ENCODE results near the gene KLF12.

The KLF12 gene

DNA sequence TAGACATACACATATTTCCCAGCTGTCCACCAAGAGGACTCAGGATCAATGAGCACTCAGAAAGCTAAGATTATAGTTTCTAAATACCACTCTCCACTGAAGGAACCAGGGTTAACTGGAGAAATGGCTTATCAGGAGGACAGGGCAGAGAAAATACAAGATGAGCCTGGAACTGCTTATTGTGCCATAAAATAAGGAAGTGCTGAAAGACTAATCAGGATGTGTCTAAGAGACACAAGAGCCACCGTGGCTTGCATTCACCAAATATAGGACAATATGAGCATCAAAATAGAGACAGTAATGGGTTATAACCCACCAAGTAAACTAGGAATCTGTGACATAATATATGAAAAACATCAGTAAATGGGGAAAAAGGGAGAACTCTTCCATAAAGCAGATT, 32.8 kb downstream of the KLF12 start:
- peaks cover 7% of the 10 kb centered on the region; the same call in 1 of the 2 replicates for H3K9me3 ChIP-seq (ENCODE audit: control insufficient read depth, insufficient read depth, low read depth, low read length)
- no peak overlapping the region for H3K9ac ChIP-seq (ENCODE audit: low read length)
- H3K4me1 ChIP-seq (ENCODE audit: control insufficient read depth, insufficient read depth, low read length) = no peaks in the 10 kb centered on the region
- no peaks in the 10 kb centered on the region for H3K27me3 ChIP-seq (ENCODE audit: control insufficient read depth, insufficient read depth, low read length)
- no peak overlapping the region for H3K27ac ChIP-seq (ENCODE audit: low read depth, low read length)
- no peak overlapping the region for H3K4me3 ChIP-seq (ENCODE audit: low read depth, low read length)
- no peaks in the 10 kb centered on the region for H3K36me3 ChIP-seq (ENCODE audit: control insufficient read depth, insufficient read depth, low read length)

DNA sequence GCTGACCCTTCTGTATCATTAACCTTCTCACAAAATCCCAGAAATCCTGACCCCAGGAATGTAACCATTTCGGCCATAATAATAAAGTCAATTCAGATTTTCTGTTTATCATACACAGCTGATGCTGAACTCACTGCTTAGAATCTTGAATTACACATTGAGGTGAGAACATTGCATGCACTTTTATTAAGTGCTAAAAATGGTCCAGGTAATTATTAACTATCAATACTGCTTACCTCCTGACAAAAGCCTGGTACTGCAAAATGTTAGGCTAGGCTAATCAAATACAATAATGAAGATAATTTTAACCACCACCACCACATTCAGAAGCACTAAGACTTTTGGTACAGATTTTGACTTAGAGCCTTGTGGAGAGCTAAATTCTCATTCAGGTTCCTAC, 36.1 kb downstream of the KLF12 start:
- Histone ChIP-seq H3K9me3 (ENCODE audit: control insufficient read depth, insufficient read depth, low read depth, low read length) (peaks cover 7% of the 10 kb centered on the region; the same call in 1 of the 2 replicates), H3K27ac (ENCODE audit: low read depth, low read length) (no peak overlapping the region), H3K27me3 (ENCODE audit: control insufficient read depth, insufficient read depth, low read length) (no peaks in the 10 kb centered on the region), H3K4me3 (ENCODE audit: low read depth, low read length) (no peak overlapping the region), H3K9ac (ENCODE audit: low read length) (no peak overlapping the region), H3K4me1 (ENCODE audit: control insufficient read depth, insufficient read depth, low read length) (no peaks in the 10 kb centered on the region), H3K36me3 (ENCODE audit: control insufficient read depth, insufficient read depth, low read length) (no peaks in the 10 kb centered on the region)

DNA sequence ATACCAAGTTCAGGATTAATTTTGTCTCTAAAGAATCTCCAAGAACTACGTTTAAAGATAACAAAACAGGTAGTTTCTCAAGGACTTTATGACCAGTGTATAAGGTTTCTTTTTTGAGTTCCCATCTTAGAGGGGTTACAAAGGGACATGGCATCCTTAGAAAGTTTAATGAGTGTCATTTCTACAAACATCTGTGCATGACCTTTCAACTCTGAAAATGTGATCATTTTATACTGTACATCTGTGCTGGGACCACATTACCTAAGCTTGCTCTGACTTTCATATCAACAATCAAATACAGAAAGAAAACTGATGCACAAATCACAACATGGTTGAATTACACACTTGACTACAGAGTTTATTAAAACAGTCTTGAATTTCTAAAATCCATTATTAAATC, 37.1 kb downstream of the KLF12 start:
- Histone ChIP-seq H3K4me1 (ENCODE audit: control insufficient read depth, insufficient read depth, low read length) (no peaks in the 10 kb centered on the region), H3K27me3 (ENCODE audit: control insufficient read depth, insufficient read depth, low read length) (no peaks in the 10 kb centered on the region), H3K4me3 (ENCODE audit: low read depth, low read length) (no peak overlapping the region), H3K9ac (ENCODE audit: low read length) (no peak overlapping the region), H3K36me3 (ENCODE audit: control insufficient read depth, insufficient read depth, low read length) (no peaks in the 10 kb centered on the region), H3K27ac (ENCODE audit: low read depth, low read length) (no peak overlapping the region), H3K9me3 (ENCODE audit: control insufficient read depth, insufficient read depth, low read depth, low read length) (peaks cover 7% of the 10 kb centered on the region; the same call in 1 of the 2 replicates)

DNA sequence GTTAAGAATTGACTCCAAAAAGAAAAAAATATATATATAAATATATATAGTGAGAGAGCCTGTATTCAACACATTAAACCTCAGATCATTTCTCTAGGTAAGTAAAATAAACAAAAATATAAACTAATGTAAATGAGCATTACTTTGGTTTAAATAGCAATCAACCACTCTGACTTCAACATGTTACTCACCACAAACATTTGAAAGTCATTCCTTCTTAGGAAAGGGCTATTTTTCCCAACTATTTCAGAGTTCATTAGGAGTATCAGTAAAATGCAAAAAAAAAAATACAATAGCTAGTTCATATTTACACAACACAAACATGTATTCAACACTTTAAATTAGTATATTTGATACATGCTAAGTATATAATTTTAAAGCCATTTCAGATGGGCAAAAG, 40.5 kb downstream of the KLF12 start:
- H3K36me3 ChIP-seq (ENCODE audit: control insufficient read depth, insufficient read depth, low read length) = no peaks in the 10 kb centered on the region
- no peak overlapping the region for H3K27ac ChIP-seq (ENCODE audit: low read depth, low read length)

DNA sequence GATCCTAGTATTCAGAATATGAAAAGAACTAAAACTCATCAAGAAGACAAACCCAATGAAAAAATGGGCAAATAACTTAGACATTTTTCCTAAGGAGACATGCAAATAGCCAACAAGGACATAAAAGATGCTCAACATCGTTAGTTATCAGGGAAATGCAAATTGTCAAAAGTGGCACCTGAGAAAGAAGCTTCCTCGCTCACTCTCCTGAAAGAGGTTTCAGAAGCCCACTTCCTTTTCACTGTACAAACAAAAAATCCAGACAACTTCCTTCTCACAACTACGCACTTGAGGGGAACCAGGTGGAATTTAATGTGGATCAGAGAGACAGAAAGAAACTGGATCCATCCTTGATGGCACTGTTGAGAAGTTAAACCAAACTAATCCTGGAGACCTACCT, 41.5 kb downstream of the KLF12 start:
- Histone ChIP-seq H3K36me3 (ENCODE audit: control insufficient read depth, insufficient read depth, low read length) (no peaks in the 10 kb centered on the region), H3K27me3 (ENCODE audit: control insufficient read depth, insufficient read depth, low read length) (no peaks in the 10 kb centered on the region), H3K9ac (ENCODE audit: low read length) (no peak overlapping the region), H3K4me3 (ENCODE audit: low read depth, low read length) (no peak overlapping the region), H3K4me1 (ENCODE audit: control insufficient read depth, insufficient read depth, low read length) (no peaks in the 10 kb centered on the region), H3K9me3 (ENCODE audit: control insufficient read depth, insufficient read depth, low read depth, low read length) (no peaks in the 10 kb centered on the region), H3K27ac (ENCODE audit: low read depth, low read length) (no peak overlapping the region)

More for the DNA sequence above, 40.5 kb downstream of the KLF12 start:
- Histone ChIP-seq H3K4me1 (ENCODE audit: control insufficient read depth, insufficient read depth, low read length) (no peaks in the 10 kb centered on the region), H3K9me3 (ENCODE audit: control insufficient read depth, insufficient read depth, low read depth, low read length) (no peaks in the 10 kb centered on the region), H3K9ac (ENCODE audit: low read length) (no peak overlapping the region), H3K27me3 (ENCODE audit: control insufficient read depth, insufficient read depth, low read length) (no peaks in the 10 kb centered on the region), H3K4me3 (ENCODE audit: low read depth, low read length) (no peak overlapping the region)

DNA sequence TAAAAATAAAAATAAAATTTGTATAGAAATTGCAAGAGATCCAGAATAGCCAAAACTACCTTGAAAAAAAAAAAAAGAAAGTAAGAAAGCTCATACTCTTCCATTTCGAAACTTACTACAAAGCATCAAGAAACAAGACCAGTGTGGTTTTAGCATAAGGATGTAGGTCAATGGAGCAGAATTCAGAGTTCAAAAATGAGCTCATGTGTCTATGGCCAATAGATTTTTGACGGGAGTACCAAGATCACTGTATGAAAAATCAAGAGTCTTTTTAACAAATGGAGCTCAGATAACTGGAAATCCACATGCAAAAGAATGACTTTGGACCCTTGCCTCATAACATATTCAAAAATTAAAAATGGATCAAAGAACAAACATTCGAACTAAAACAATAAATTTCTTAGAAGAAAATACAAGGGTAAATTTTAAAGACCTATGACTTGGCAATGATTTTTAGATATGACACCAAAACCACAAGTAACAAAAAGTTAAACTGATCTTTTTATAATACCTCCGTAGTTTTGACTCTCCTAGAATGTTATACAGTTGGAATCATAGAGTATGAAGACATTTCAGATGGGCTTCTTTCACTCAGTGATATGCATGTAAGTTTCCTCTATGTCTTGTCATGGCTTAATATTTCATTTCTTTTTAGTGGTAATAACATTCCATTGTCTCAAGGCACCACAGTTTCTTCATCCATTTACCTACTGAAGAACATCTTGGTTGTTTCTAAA, 43.2 kb downstream of the KLF12 start:
- Histone ChIP-seq H3K27me3 (ENCODE audit: control insufficient read depth, insufficient read depth, low read length) (no peaks in the 10 kb centered on the region), H3K9ac (ENCODE audit: low read length) (no peak overlapping the region)

DNA sequence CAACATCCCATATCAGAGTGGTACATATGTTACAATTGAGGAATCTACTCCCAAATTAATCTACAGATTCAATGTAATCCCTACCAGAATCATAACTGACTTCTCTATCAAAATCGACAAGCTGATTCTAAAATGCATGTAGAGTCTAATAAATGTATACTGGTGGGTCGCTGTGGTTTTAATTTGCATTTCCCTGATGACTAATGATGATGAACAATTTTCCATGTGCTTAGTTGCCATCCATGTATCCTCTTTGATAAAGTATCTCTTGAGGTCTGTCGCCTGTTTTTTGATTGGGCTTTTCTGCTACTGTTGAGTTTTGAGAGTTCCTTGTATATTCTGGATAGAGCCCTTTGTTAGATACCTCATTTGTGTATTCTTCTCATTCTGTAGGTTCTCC, 43.8 kb downstream of the KLF12 start:
- Histone ChIP-seq H3K27ac (ENCODE audit: low read depth, low read length) (no peak overlapping the region), H3K27me3 (ENCODE audit: control insufficient read depth, insufficient read depth, low read length) (no peaks in the 10 kb centered on the region), H3K9ac (ENCODE audit: low read length) (no peak overlapping the region)

More for the DNA sequence above, 43.2 kb downstream of the KLF12 start:
- Histone ChIP-seq H3K27ac (ENCODE audit: low read depth, low read length) (no peak overlapping the region), H3K36me3 (ENCODE audit: control insufficient read depth, insufficient read depth, low read length) (no peaks in the 10 kb centered on the region), H3K4me1 (ENCODE audit: control insufficient read depth, insufficient read depth, low read length) (no peaks in the 10 kb centered on the region), H3K4me3 (ENCODE audit: low read depth, low read length) (no peak overlapping the region), H3K9me3 (ENCODE audit: control insufficient read depth, insufficient read depth, low read depth, low read length) (no peaks in the 10 kb centered on the region)

DNA sequence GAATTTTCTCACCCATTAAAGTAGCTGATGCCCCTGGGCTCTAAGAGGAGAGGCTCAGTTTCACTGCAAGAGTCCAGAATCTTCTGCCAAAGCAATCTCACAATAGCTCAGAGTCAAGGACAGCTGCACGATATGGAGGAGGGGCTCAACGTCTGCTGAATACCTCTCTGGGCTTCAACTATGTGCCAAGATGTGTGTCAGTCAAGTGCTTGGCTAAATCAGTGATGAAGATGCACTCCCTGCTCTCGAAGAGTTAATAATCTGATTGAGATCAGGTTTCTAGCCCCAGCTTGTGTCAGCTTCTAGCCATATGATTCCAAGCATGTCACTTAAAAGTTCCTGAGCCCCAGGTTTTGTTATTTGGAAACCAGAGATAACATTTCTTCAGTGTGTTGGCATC, 46.8 kb downstream of the KLF12 start:
- Histone ChIP-seq H3K36me3 (ENCODE audit: control insufficient read depth, insufficient read depth, low read length) (no peaks in the 10 kb centered on the region), H3K4me3 (ENCODE audit: low read depth, low read length) (no peak overlapping the region), H3K27me3 (ENCODE audit: control insufficient read depth, insufficient read depth, low read length) (no peaks in the 10 kb centered on the region), H3K4me1 (ENCODE audit: control insufficient read depth, insufficient read depth, low read length) (no peaks in the 10 kb centered on the region), H3K27ac (ENCODE audit: low read depth, low read length) (no peak overlapping the region), H3K9me3 (ENCODE audit: control insufficient read depth, insufficient read depth, low read depth, low read length) (no peaks in the 10 kb centered on the region), H3K9ac (ENCODE audit: low read length) (no peak overlapping the region)

More for the DNA sequence above, 43.8 kb downstream of the KLF12 start:
- no peaks in the 10 kb centered on the region for H3K4me1 ChIP-seq (ENCODE audit: control insufficient read depth, insufficient read depth, low read length)
- no peaks in the 10 kb centered on the region for H3K9me3 ChIP-seq (ENCODE audit: control insufficient read depth, insufficient read depth, low read depth, low read length)
- H3K4me3 ChIP-seq (ENCODE audit: low read depth, low read length) = no peak overlapping the region
- H3K36me3 ChIP-seq (ENCODE audit: control insufficient read depth, insufficient read depth, low read length) = no peaks in the 10 kb centered on the region
